Dermis microvascular lymphatic vessel endothelial cell (primary cell): ENCODE results near the gene TMX3. TPM values are rescaled to one million over a fixed set of nuclear protein-coding genes. Genes with fewer than 3 reads are reported as not detected.

Source experiments
- total RNA-seq: library from RNA; depleted of rRNA; stranded (reverse); fragments of >200 nt; gene quantifications from 2 replicates; pipeline ENCODE4 v1.2.1, GENCODE V29; 2014

TMX3 gene
- total RNA-seq, 1 donor from 2014 or later: 59.6 TPM

Other genes starting within 250 kb of the TMX3 start
- gene CCDC102B, start 83.0 kb upstream of the TMX3 start, total RNA-seq: 24.8 and 34.0 TPM in 2 replicates